HUES64 (cell line): ENCODE results near the gene WSB2.
"Not testable (repeated sequence)": the region's sequence is repeated elsewhere in the genome, so short reads cannot be mapped to it uniquely, and the experiment has no call there.

Experiments
- H3K27ac ChIP-seq: 2 replicates; pipeline ENCODE4 v1.7.0; 2013; ENCODE audit warnings: low read depth, low read length, inconsistent platforms
- H3K27me3 ChIP-seq: 2 replicates; pipeline ENCODE4 v1.6.1; 2013; ENCODE audit warnings: mild to moderate bottlenecking, low read length; ENCODE audit not compliant: insufficient read depth
- H3K36me3 ChIP-seq: 2 replicates; pipeline ENCODE4 v1.6.1; 2013; ENCODE audit warnings: mild to moderate bottlenecking, low read length; ENCODE audit not compliant: insufficient read depth
- H3K4me1 ChIP-seq: 2 replicates; pipeline ENCODE4 v1.6.1; 2013; ENCODE audit warnings: mild to moderate bottlenecking, low read length, moderate library complexity; ENCODE audit not compliant: insufficient read depth
- H3K4me3 ChIP-seq: 2 replicates; pipeline ENCODE4 v1.5.1; 2013; ENCODE audit warnings: mild to moderate bottlenecking, low read length, moderate library complexity
- H3K9ac ChIP-seq: 2 replicates; pipeline ENCODE4 v1.6.1; 2013; ENCODE audit warnings: mild to moderate bottlenecking, low read depth, low read length
- H3K9me3 ChIP-seq: 2 replicates; pipeline ENCODE4 v1.6.1; 2013; ENCODE audit warnings: low read depth, low read length; ENCODE audit not compliant: insufficient read depth
- WGBS: fragments of 150-250, 120-280 bp; methylation state at CpG from one replicate; pipeline ENCODE4 v1.1.7; 2013; ENCODE audit warnings: missing lambda C conversion rate; 5-methylcytosine and 5-hydroxymethylcytosine counted together

Gene WSB2

DNA sequence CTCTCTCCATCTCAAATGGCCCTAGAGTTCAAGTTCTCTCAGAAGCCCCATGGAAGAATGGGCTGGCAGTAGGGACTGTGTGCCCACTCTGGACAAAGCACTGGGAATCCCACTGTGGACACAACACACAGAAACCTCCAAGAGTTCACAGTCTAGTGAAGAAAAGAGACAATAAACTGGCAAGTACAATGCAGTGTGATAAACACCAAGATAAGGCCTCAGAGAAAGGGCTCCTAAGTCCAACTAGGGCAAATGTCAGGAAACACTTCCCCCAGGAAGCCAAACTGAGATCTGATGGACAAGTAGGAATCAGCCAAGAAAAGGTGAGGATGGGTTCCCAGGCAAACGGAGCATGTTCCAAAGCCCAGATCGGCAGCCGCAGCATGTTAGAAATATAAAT lies 37.4 kb upstream of the WSB2 start:
- no peak overlapping the region for H3K27ac ChIP-seq
- 100% methylated on average over 3 of the region's 3 CpGs for WGBS

DNA sequence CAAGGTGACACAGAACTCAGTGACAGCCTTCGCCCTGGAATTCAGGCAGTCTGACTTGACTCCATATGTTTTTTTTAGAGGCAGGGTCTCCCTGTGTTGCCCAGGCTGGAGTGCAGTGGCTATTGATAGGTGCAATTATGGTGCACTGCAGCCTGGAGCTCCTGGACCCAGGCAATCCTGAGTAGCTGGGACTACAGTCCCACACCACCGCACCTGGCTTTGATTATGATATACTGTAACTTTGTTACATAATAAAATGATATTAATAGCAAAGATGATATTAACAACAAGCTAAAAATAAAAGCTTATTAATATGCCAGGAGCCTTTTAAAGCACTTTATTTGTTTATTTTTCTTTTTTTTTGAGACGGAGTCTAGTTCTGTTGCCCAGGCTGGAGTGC lies 33.1 kb upstream of the WSB2 start:
- Histone ChIP-seq H3K4me1 (0 out of 2 replicates have a peak, but pooled peaks cover 5% of the 10 kb centered on the region), H3K9ac (no peak overlapping the region), H3K9me3 (no peaks in the 10 kb centered on the region), H3K27me3 (no peaks in the 10 kb centered on the region), H3K4me3 (no peak overlapping the region), H3K27ac (no peak overlapping the region), H3K36me3 (peaks cover 48% of the 10 kb centered on the region)
- 100% methylated on average over 2 of the region's 3 CpGs for WGBS

More for the DNA sequence above, 37.4 kb upstream of the WSB2 start:
- Histone ChIP-seq H3K27me3 (no peaks in the 10 kb centered on the region), H3K4me3 (no peak overlapping the region), H3K4me1 (peaks cover 12% of the 10 kb centered on the region; the same call in 1 of the 2 replicates), H3K9me3 (no peaks in the 10 kb centered on the region), H3K36me3 (peaks cover 21% of the 10 kb centered on the region), H3K9ac (no peak overlapping the region)

DNA sequence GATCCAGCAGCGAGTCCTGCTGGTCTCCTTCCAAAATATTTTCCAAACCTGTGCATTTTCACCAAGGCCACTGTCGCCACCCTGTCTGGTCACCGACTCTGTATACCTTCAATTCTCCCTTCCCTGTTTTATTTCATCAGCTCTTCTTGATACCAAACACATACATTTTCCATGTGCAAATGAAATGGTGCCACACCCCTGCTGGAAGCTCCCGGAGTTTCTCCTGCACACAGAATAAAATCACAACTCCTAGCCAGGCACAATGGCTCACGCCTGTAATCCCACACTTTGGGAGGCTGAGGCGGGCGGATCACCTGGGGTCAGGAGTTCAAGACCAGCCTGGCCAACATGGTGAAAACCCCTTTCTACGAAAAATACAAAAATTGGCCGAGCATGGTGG lies 28.8 kb upstream of the WSB2 start:
- Histone ChIP-seq H3K27ac (no peak overlapping the region), H3K9ac (no peak overlapping the region), H3K36me3 (peaks cover 50% of the 10 kb centered on the region), H3K27me3 (no peaks in the 10 kb centered on the region), H3K4me1 (no peaks in the 10 kb centered on the region), H3K4me3 (no peak overlapping the region), H3K9me3 (no peaks in the 10 kb centered on the region)
- WGBS = 97% methylated on average over 9 of the region's 9 CpGs

DNA sequence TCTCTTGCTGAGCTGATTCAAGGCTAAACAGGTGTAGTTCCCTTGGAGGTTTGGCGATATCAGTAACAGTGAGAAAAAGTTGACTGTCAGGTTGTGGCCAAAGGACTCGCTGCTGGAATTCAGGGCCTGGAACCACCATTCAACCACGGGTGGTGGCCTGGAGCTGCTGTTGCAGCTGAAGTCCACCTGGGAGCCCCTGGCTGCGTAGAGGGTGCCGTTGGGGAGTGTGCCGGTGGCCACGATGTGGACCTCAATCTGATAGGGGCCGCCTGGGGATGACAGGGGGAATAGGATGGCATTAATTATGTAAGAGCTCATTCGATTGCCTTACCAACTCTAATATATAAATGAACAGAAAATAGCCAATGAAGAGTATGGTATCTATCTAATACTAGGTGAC lies 21.2 kb upstream of the WSB2 start:
- Histone ChIP-seq H3K4me3 (no peak overlapping the region), H3K27ac (no peak overlapping the region), H3K27me3 (no peaks in the 10 kb centered on the region), H3K4me1 (no peaks in the 10 kb centered on the region), H3K9ac (no peak overlapping the region), H3K9me3 (no peaks in the 10 kb centered on the region), H3K36me3 (peaks cover 60% of the 10 kb centered on the region)
- WGBS = 96% methylated on average over 7 of the region's 9 CpGs

DNA sequence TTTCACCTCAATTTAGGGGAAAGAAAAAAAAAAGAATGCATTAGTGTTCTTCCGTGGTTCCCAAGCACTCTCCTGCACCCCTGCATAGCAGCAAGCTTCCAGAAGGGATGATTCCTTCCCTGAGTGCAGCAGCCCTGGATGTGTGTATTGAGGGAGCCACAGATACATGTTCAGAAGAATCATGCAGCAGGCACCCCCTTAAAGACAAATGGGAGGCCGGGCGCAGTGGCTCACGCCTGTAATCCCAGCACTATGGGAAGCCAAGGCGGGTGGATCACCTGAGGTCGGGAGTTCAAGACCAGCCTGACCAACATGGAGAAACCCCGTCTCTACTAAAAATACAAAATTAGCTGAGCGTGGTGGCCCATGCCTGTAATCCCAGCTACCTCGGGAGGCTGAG lies 20.5 kb upstream of the WSB2 start:
- 93% methylated on average over 9 of the region's 9 CpGs for WGBS
- not testable (repeated sequence) for H3K4me1 ChIP-seq, H3K9ac ChIP-seq, H3K27me3 ChIP-seq, H3K27ac ChIP-seq, H3K4me3 ChIP-seq, H3K9me3 ChIP-seq
- H3K36me3 ChIP-seq = peaks cover 66% of the 10 kb centered on the region

DNA sequence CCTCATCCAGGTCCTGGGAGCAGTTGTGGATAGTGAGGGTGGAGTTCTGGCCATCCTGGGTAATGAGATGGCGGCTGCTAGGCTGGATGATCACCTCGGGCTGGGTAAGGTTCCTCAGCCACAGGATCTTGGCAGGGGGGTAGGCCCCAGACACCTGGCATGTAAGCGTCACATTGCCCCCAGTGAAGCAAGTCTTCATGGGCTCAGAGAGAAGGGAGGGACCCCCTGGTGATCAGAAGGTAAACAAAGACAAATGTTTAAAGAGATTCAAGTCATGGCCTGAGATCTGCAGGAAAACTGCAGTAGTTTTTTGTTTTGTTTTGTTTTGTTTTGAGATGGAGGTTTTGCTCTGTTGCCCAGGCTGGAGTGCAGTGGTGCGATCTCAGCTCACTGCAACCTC lies 12.8 kb upstream of the WSB2 start:
- no peaks in the 10 kb centered on the region for H3K9me3 ChIP-seq
- H3K9ac ChIP-seq = no peak overlapping the region
- H3K4me3 ChIP-seq = no peak overlapping the region
- 88% methylated on average over 4 of the region's 4 CpGs for WGBS
- H3K27me3 ChIP-seq = no peaks in the 10 kb centered on the region
- no peak overlapping the region for H3K27ac ChIP-seq
- H3K36me3 ChIP-seq = peaks cover 71% of the 10 kb centered on the region
- no peaks in the 10 kb centered on the region for H3K4me1 ChIP-seq

DNA sequence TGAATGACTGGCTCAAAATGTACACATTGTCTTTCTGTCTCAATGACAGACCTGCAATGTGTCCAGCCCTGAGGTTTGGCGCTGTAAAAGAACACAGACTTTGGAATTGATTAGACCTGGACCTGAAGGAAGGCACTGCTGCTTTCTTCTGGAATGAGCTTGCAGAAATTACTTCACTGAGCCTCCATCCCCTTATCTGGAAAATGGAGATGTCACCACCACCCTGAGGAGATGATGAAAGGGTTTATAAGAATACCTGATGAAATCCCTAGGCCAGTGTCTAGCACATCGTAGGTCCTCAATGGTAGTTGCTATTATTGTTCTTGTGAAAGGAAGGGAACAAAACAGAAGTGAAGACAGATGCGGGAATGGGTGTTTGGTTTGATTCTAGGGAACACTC lies 9.7 kb upstream of the WSB2 start:
- no peaks in the 10 kb centered on the region for H3K9me3 ChIP-seq
- H3K36me3 ChIP-seq = peaks cover 71% of the 10 kb centered on the region
- 92% methylated on average over 3 of the region's 3 CpGs for WGBS
- H3K4me3 ChIP-seq = no peak overlapping the region
- H3K9ac ChIP-seq = no peak overlapping the region
- no peaks in the 10 kb centered on the region for H3K4me1 ChIP-seq
- H3K27ac ChIP-seq = no peak overlapping the region
- no peaks in the 10 kb centered on the region for H3K27me3 ChIP-seq

DNA sequence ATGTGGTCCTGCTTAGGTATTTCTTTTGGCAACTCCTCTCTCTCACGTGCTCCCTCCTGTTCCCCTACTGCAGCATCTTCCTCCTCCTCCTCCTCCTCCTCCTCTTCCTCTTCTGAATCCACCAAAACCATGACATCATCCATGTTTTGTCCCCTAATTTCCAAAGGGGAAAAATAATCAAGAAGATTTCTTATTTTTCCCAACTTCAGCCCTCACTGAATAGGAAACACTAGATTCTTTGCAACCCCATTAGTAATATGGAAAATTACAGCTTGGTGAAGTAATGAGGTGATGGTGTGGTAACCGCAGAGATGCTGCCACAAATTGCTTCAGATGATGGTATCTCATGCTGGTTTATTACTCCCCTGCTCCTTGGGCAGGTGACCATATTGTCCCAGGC lies 7.5 kb upstream of the WSB2 start:
- no peak overlapping the region for H3K9ac ChIP-seq
- no peak overlapping the region for H3K4me3 ChIP-seq
- H3K9me3 ChIP-seq = no peaks in the 10 kb centered on the region
- peaks cover 15% of the 10 kb centered on the region for H3K4me1 ChIP-seq
- 99% methylated on average over 2 of the region's 2 CpGs for WGBS
- peaks cover 66% of the 10 kb centered on the region for H3K36me3 ChIP-seq
- H3K27me3 ChIP-seq = no peaks in the 10 kb centered on the region
- H3K27ac ChIP-seq = no peak overlapping the region

DNA sequence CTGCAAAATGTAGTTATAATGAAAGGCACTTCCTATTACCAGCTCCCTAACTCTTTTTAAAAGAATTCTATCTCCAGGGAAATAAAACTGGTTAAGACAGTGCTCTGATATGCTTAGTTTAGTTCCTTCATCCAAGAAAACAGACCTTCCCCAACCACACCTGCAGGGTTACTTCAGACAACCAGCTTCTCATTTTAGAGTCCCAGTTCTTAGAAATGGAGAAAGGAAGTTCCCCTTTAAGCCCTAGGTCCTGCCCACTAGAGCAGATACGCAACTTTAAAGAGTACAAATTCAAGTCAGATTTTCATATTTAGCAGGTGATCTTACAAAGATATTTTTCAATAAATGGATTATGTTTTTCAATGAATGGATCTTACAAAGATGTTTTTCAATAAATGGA lies 4.4 kb upstream of the WSB2 start:
- Histone ChIP-seq H3K27me3 (no peaks in the 10 kb centered on the region), H3K27ac (no peak overlapping the region), H3K36me3 (peaks cover 40% of the 10 kb centered on the region), H3K4me1 (peaks cover 16% of the 10 kb centered on the region), H3K9ac (no peak overlapping the region), H3K4me3 (no peak overlapping the region), H3K9me3 (no peaks in the 10 kb centered on the region)
- WGBS = no CpG with 5 or more reads among the region's 1 CpG

DNA sequence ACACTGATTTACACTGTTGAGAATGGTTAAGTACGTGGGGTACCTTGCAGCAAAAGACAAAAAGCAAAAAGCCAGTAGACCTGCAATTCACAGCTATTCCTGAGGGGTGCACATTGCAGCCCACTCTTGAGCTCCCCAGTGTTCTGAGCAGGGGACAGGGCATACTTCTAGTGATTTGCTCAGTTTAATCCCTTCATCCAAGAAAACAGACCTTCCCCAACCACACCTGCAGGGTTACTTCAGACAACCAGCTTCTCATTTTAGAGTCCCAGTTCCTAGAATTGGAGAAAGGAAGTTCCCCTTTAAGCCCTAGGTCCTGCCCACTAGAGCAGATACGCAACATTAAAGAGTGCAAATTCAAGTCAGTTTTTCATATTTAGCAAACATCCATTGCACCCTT lies 3.6 kb upstream of the WSB2 start:
- H3K36me3 ChIP-seq = peaks cover 32% of the 10 kb centered on the region
- H3K9me3 ChIP-seq = no peaks in the 10 kb centered on the region
- H3K27ac ChIP-seq = no peak overlapping the region; the same call in 1 of the 2 replicates
- no peak overlapping the region for H3K4me3 ChIP-seq
- no peaks in the 10 kb centered on the region for H3K27me3 ChIP-seq
- WGBS = 82% methylated on average over 2 of the region's 2 CpGs
- H3K9ac ChIP-seq = no peak overlapping the region
- peaks cover 19% of the 10 kb centered on the region for H3K4me1 ChIP-seq

DNA sequence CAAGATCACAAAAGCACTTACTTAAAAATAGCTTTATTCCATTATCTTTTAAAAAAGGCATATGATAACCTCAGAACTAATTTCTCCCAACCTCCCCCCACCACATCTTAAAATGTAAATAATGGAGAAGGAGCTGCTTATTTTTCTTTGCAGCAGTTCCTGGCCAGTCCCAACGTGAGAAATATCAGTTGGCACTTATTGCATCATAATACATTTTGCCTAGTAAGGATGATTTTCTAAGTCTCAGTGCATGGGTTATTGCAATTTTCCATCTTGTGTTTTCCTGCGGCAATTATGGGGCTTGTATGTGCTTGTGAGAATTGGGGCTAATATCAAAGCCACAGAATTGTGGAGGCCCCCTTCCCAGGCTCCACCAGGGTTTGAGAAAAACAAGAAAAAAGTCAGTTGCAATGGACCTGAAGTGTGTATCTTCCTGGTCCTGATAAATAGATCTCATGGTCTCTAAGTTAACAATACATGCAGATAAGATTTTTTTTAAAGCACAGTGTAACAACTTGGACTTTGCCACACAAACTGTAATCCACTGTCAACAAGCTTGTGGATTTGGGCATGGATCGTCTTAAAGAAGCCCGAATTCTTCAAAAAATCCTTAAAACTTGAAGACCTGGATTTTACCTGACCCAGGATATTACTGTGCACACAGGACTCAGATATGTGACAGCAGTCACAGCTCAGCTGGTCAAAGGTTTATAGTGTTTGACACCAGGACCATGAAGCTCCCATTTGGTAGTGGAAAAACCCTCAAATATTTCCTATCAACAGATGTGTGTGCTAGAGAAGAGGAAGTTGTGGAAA lies 2.8 kb upstream of the WSB2 start:
- H3K9me3 ChIP-seq = no peaks in the 10 kb centered on the region
- H3K27me3 ChIP-seq = no peaks in the 10 kb centered on the region
- H3K27ac ChIP-seq = peak overlapping the region; percentile 26; the same call in 1 of the 2 replicates
- H3K4me1 ChIP-seq = peaks cover 22% of the 10 kb centered on the region
- WGBS = 86% methylated on average over 4 of the region's 4 CpGs
- H3K36me3 ChIP-seq = peaks cover 30% of the 10 kb centered on the region
- H3K9ac ChIP-seq = no peak overlapping the region
- H3K4me3 ChIP-seq = peak overlapping the region; percentile 73; the same call in 1 of the 2 replicates
